SK-N-SH treated with all-trans-retinoic acid at 6 μM for 48 hours (cell line): ENCODE measurements around the gene BTG2.

Source experiments
- ARNTL ChIP-seq: fragments of 450-650 bp; formaldehyde crosslinking; IDR thresholded peaks from 2 replicates; pipeline ENCODE4 v1.5.0; 2020; ENCODE audit warnings: low read depth, mild to moderate bottlenecking, moderate library complexity, borderline replicate concordance
- GLIS3 ChIP-seq: fragments of 250-450 bp; sonication (Bioruptor Pico); IDR thresholded peaks from 2 replicates; pipeline ENCODE4 v1.5.0; 2020; ENCODE audit warnings: mild to moderate bottlenecking, moderate library complexity
- ISL1 ChIP-seq: fragments of 250-450 bp; sonication (Bioruptor Pico); IDR thresholded peaks from 2 replicates; pipeline ENCODE4 v2.1.2; 2022; ENCODE audit warnings: mild to moderate bottlenecking, moderate library complexity
- OSR1 ChIP-seq: fragments of 250-450 bp; sonication (Bioruptor Pico); IDR thresholded peaks from 2 replicates; pipeline ENCODE4 v1.8.0; 2022; ENCODE audit warnings: moderate library complexity, mild to moderate bottlenecking, inconsistent platforms
- RARB ChIP-seq: fragments of 250-450 bp; sonication (Bioruptor Pico); IDR thresholded peaks from 2 replicates; pipeline ENCODE4 v1.8.0; 2021; ENCODE audit warnings: mild to moderate bottlenecking, moderate library complexity
- SNAI2 ChIP-seq: fragments of 250-450 bp; sonication (Bioruptor Pico); IDR thresholded peaks from 2 replicates; pipeline ENCODE4 v1.5.0; 2020; ENCODE audit warnings: mild to moderate bottlenecking, moderate library complexity
- ZNF8 ChIP-seq: fragments of 450-650 bp; formaldehyde crosslinking; IDR thresholded peaks from 2 replicates; pipeline ENCODE4 v1.5.0; 2020; ENCODE audit warnings: mild to moderate bottlenecking, moderate library complexity
- TF ChIP-seq, protein P1 (sequence below): fragments of 250-450 bp; sonication (Bioruptor Pico); IDR thresholded peaks from 2 replicates; pipeline ENCODE4 v1.5.1; 2020; ENCODE audit warnings: low read depth, mild to moderate bottlenecking, moderate library complexity

- no peak for TF ChIP-seq SNAI2 (CRISPR knock-in tag)
- no peak for TF ChIP-seq ZNF8
- TF ChIP-seq GLIS3 (CRISPR knock-in tag) = no peak
- no peak for TF ChIP-seq OSR1 (CRISPR knock-in tag)
- no peak for TF ChIP-seq RARB (CRISPR knock-in tag)
- TF ChIP-seq ISL1 (CRISPR knock-in tag) = no peak
- TF ChIP-seq, protein P1, sequence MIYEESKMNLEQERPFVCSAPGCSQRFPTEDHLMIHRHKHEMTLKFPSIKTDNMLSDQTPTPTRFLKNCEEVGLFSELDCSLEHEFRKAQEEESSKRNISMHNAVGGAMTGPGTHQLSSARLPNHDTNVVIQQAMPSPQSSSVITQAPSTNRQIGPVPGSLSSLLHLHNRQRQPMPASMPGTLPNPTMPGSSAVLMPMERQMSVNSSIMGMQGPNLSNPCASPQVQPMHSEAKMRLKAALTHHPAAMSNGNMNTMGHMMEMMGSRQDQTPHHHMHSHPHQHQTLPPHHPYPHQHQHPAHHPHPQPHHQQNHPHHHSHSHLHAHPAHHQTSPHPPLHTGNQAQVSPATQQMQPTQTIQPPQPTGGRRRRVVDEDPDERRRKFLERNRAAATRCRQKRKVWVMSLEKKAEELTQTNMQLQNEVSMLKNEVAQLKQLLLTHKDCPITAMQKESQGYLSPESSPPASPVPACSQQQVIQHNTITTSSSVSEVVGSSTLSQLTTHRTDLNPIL (CRISPR knock-in tag) = no peak
- TF ChIP-seq ARNTL (CRISPR knock-in tag) = no peak
Observed at GRCh38 chr1:203286161-203286984, 18.9 kb upstream of the BTG2 start.
